GM19025 (cell line): ENCODE results near the gene LRWD1.

ENCODE experiments used
- ATAC-seq: cut with Tn5 transposase; IDR thresholded peaks from one replicate; pipeline ENCODE4 v1.9.1; 2021; ENCODE audit warnings: mild to moderate bottlenecking, low read depth, moderate library complexity; ENCODE audit not compliant: unreplicated experiment

The LRWD1 gene

GRCh38 chr7:102464577-102465280 is at the start of gene LRWD1, which contains the start of gene ALKBH4:
Gene LRWD1, plus strand, starts transcription at chr7:102464984. Its CDS starts 97 bp downstream, at chr7:102465081.
Gene ALKBH4, minus strand, starts transcription at chr7:102464863. Its CDS starts 27 bp downstream, at chr7:102464836.
- peak; percentile 87 for ATAC-seq

DNA sequence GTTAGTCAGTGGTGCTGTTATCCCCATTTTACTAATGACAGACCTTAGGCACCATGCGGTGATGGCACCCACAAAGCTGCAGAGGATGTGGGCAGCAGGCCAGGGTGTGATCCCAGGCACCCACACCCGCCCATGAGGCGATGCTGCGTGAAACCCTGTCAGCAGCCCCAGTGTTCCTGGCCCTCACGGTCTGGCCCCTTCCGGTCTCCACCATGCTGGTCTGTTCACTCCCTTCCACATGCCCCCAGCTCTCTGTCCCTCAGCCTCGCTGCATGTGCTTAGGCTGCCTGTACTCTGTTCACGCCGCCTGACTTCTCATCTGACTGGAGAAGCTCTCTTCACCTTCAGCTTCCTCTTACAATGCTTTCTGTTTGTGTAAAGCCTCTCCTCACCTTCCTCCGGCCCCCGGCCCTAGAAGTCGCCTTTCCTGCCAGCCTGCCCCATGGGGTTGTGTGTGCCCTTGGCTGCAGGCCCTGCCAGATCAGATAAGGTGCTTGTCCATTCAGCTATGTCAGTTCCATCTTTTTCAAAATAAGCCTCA is 49.0 kb upstream of the LRWD1 start:
- no peak for ATAC-seq

DNA sequence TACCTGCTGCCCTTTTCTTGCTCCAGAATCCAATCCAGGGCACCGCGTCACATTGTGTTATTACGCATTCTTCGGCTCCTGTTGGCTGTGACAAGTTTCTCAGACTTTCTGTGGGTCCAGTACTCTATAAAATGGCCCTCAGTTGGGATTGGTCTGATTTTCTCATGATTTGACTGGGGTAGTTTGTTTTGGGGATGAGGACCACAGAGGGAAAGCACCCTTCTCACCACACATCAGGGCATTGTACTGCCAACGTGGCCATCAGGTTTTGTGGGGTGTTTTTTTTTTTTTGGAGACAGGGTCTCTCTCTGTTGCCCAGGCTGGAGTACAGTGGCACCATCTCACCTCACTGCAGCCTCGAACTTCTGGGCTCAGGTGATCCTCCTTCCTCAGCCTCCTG is 48.4 kb upstream of the LRWD1 start:
- no peak for ATAC-seq

DNA sequence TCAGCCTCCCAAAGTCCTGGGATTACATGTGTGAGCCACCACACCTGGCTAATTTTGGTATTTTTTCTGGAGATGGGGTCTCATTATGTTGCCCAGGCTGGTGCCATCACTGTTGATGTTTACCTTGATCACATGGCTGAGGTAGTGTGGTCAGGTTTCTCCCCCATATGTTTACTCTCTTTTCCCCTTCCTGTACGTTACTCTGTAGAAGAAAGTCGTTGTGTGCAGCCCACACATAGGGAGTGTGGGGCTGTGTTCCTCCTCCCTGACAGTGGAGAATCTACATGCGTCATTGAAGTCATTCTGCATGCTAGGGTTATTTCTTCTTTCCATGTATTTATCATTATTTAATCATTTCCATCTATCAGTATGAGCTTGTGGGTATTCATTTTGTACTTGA is 47.7 kb upstream of the LRWD1 start:
- ATAC-seq: no peak

- no peak for ATAC-seq
Measured at GRCh38 chr7:102418592-102418991, 46.2 kb upstream of the LRWD1 start.

GRCh38 chr7:102421706-102422240 is 43.0 kb upstream of the LRWD1 start:
- no peak for ATAC-seq

GRCh38 chr7:102424129-102424551 is 40.6 kb upstream of the LRWD1 start:
- ATAC-seq: no peak

- peak; percentile 33 for ATAC-seq
Measured at GRCh38 chr7:102424787-102425218, 40.0 kb upstream of the LRWD1 start.

- ATAC-seq: peak; percentile 61
Measured at GRCh38 chr7:102425639-102426267, 39.0 kb upstream of the LRWD1 start.

DNA sequence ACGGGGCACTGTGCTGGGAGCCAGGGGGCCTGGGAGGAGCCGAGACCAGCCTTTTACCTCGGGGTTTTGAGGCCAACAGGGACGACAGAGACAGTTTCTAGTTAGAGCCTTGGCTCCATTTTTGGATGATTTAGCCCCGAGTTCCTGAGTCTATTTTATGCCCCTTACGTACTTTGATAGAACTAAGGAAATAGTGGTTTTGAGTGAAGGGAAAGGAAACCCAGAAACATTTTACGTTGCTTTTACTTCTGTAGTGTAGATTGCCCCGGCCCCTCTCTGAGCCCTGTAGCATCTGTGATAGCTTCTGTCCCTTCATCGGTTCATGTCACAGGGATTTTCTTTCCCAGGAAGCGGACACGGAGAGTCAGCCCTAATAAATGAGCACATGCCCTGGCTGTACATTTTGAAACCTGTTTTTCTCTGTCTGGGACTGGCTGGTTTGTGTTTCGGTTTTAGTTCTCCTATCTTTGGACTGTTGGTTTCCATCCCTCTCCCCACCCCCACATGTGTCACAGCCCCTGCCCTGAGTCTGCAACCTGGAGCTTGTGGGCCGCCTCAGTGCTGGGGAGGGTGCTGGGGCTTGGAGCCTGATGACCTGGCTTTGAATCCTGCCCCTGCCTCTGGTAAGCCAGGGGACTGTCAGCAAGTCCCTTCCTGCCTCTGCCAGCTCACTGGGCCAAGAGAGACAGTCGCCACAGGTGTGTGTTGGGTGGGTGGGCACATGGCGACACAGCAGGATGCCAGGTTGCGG is 38.3 kb upstream of the LRWD1 start:
- ATAC-seq: peak; percentile 37

DNA sequence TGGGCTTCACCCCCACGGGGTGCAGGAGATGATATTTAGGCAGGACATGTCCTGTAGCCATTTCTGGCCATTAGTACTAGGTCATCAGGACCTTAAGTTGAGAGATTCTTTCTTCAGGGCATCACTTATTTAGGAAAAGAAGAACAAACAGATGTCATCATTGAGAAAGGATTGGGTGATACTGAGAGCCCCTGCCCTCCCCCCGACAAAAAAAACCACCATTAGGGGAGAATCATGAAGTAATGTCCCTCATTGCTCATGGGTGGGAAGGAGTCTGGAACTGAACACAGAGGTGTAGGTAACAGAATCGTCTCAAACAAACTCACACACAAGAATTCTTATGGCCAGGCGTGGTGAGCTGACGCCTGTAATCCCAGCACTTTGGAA is 37.8 kb upstream of the LRWD1 start:
- ATAC-seq: no peak

DNA sequence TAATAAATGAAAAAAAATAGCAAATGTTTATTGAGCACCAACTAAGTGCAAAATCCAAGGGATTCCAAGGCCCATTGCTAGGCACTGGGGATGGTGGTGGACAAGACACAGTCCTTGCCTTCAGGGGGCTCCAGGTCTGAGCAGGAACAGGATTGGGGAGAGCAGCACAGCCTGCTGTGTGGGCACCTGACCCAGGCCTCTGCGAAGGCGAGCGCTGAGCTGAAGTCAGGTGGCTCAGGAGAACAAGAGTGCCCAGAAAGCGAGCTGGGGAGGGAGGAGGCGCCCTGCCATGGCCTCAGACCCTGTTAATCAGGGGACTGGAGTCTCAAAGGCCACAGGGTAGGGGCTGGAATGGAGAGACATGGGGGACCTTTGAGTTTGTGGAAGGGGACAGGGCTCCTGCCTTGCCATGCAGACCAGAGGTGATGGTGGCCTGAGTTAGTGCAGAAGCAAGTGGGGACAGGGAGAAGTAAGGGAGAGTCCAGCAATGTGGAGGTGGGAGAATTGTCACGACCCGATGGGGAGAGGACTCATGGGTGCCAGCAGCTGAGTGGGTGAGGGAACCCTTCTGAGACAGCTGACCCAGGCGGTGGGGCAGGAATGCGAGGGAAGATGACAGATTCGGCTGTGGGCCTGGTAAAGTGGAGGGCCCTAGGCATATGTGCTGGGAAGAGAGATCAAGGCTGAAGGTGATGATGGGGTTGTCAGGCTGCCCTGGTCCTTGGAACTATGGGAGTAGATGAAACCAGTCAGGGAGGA is 35.5 kb upstream of the LRWD1 start:
- ATAC-seq: no peak

GRCh38 chr7:102431617-102432298 is 33.0 kb upstream of the LRWD1 start:
- ATAC-seq: no peak

GRCh38 chr7:102432442-102433218 is 32.2 kb upstream of the LRWD1 start:
- peak; percentile 22 for ATAC-seq

DNA sequence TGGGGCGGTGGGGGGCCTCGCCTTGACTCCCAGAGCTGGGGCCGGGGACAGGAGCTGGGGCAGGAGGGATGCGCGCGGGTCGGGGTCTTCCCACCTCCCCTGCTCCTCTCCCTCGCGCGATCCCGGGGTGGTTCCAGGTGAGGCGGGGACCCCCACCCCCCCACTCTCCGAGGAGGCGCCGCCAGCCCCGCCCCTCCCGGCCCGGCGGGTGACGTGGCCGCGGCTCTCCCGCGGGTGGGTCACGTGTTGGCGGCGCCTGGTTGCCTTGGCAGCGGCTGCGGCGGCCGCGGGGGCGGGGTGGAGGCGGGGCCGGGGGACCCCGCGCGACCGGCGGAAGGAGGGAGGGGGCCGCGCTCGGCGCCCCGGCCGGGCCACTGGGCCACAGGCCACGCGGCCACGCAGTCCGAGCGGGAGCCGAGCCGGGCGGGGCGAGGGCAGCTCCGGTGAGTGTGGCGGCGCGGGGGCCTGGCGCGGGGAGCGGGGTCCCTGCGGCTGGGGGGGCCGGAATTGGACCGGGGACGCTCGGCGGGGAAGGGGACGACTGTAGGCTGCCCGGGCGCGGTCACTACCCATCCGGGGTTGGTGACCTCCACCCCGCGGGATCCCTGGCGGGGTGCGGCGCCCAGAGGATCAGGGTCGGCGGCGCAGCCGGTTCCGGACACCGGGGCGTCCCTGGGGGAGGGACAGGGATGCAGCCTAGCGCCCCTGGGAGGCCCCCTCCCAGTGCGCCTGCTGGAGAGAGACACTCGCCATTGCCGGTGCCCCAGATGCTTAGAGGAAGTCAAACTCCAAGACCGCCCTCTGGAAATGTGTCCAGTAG is 31.4 kb upstream of the LRWD1 start, which contains the start of gene ORAI2:
Gene ORAI2 (plus strand): TSS at position 357 of the 820 bp plus-strand sequence. CDS start 5,382 bp downstream, outside the sequence.
- ATAC-seq: peak; percentile 69

GRCh38 chr7:102434039-102434486 is 30.7 kb upstream of the LRWD1 start:
- no peak for ATAC-seq

- ATAC-seq: no peak
Measured at GRCh38 chr7:102436118-102436517, 28.7 kb upstream of the LRWD1 start.
